Liver (tissue), 9 donors: Measurements from ENCODE around the gene CASZ1. TPM values are rescaled to one million over a fixed set of nuclear protein-coding genes. Genes with fewer than 3 reads are reported as not detected.

Experiments
- DNase-seq: peaks from one replicate; pipeline ENCODE4 v3.0.0-alpha.2; 2017; ENCODE audit warnings: low spot score
- H3K27ac ChIP-seq, 2 donors: one replicate each; pipeline ENCODE4 v1.7.0; 2013; ENCODE audit warnings: inconsistent platforms in 2 of 2, low read length in 2 of 2, control low read depth in 1 of 2, low read depth in 1 of 2, mild to moderate bottlenecking in 1 of 2
- H3K27me3 ChIP-seq, 4 donors: one replicate each; pipeline versions ENCODE4 v1.6.1 to v1.7.0; 2013; ENCODE audit warnings: low read length in 3 of 4, inconsistent platforms in 1 of 4, mild to moderate bottlenecking in 1 of 4, moderate library complexity in 1 of 4; ENCODE audit not compliant: control insufficient read depth in 4 of 4, insufficient read depth in 4 of 4
- H3K36me3 ChIP-seq, 4 donors: one replicate each; pipeline versions ENCODE4 v1.6.1 to v1.7.0; 2013; ENCODE audit warnings: low read length in 3 of 4, mild to moderate bottlenecking in 3 of 4, low read depth in 1 of 4, moderate library complexity in 1 of 4; ENCODE audit not compliant: control insufficient read depth in 4 of 4, insufficient read depth in 3 of 4
- H3K4me1 ChIP-seq, 4 donors: one replicate each; pipeline versions ENCODE4 v1.6.1 to v1.7.0; 2013; ENCODE audit warnings: low read length in 3 of 4, mild to moderate bottlenecking in 3 of 4, moderate library complexity in 1 of 4; ENCODE audit not compliant: control insufficient read depth in 4 of 4, insufficient read depth in 4 of 4
- H3K4me3 ChIP-seq, 3 donors: one replicate each; pipeline versions ENCODE4 v1.6.1 to v1.7.0; 2013; ENCODE audit warnings: low read length in 3 of 3, control low read depth in 1 of 3, low read depth in 1 of 3, mild to moderate bottlenecking in 1 of 3
- H3K9ac ChIP-seq, 2 donors: one replicate each; pipeline ENCODE4 v1.7.0; 2013; ENCODE audit warnings: low read length in 2 of 2, mild to moderate bottlenecking in 2 of 2, moderate library complexity in 2 of 2, control low read depth in 1 of 2, low read depth in 1 of 2
- H3K9me3 ChIP-seq, 4 donors: one replicate each; pipeline versions ENCODE4 v1.6.1 to v1.7.0; 2013; ENCODE audit warnings: low read length in 3 of 4; ENCODE audit not compliant: control insufficient read depth in 4 of 4
- FOXA2 ChIP-seq: IDR thresholded peaks from 2 replicates; pipeline ENCODE4 v1.6.1; 2016; ENCODE audit warnings: antibody characterized with exemption
- GABPA ChIP-seq, 2 donors: IDR thresholded peaks in 1 of 2; conservative IDR thresholded peaks in 1 of 2; 2 replicates each; pipeline ENCODE4 v1.6.1; 2016; ENCODE audit warnings: antibody characterized with exemption in 2 of 2, mild to moderate bottlenecking in 1 of 2, moderate library complexity in 1 of 2
- HNF4A ChIP-seq, 2 donors: conservative IDR thresholded peaks; 2 replicates each; pipeline ENCODE4 v1.6.1; 2016; ENCODE audit warnings: antibody characterized with exemption in 2 of 2, mild to moderate bottlenecking in 2 of 2
- MAX ChIP-seq: IDR thresholded peaks from 2 replicates; pipeline ENCODE4 v1.6.1; 2016; ENCODE audit warnings: antibody characterized with exemption
- NR2F2 ChIP-seq: IDR thresholded peaks from 2 replicates; pipeline ENCODE4 v1.6.1; 2016; ENCODE audit warnings: antibody characterized with exemption
- TAF1 ChIP-seq: conservative IDR thresholded peaks from 2 replicates; pipeline ENCODE4 v1.6.1; 2016; ENCODE audit warnings: antibody characterized with exemption, mild to moderate bottlenecking
- WGBS: extraction: QIAGEN DNeasy Blood & Tissue Kit; methylation state at CpG from one replicate; pipeline ENCODE4 v1.1.7; 2013; 5-methylcytosine and 5-hydroxymethylcytosine counted together
- polyA plus RNA-seq, 2 donors: library from polyadenylated mRNA; stranded (reverse) in 1 of 2; unstranded in 1 of 2; fragments of 200-250 nt in 1 of 2; fragments of >200 nt in 1 of 2; fragmentation: Nextera tagmentation in 1 of 2; extraction: Ambion mirVana in 1 of 2; gene quantifications; one replicate each; pipeline versions ENCODE4 v1.2.1 to v1.2.3, GENCODE V29; 2013 to 2015
- total RNA-seq, 2 donors: library from RNA; depleted of rRNA; stranded (reverse); fragments of >200 nt; gene quantifications; one replicate each; pipeline ENCODE4 v1.2.3, GENCODE V29; 2014
- TF ChIP-seq, protein P1 (sequence below): IDR thresholded peaks from 2 replicates; pipeline ENCODE4 v1.6.1; 2016; ENCODE audit warnings: antibody characterized with exemption
- TF ChIP-seq, protein P2 (sequence below): IDR thresholded peaks from 2 replicates; pipeline ENCODE4 v1.6.1; 2016; ENCODE audit warnings: antibody characterized with exemption
- donor health status: healthy.
- donor health status: healthy.
- donor health status: healthy.
- donor health status: healthy.
- donor health status: healthy.

The CASZ1 gene
- total and polyA plus RNA-seq, 4 donors, result 1.0 to 3.5 (median 1.9) TPM

GRCh38 chr1:10775763-10776162 is 20.7 kb downstream of the CASZ1 start:
- TF ChIP-seq MAX (no peak), TAF1 (no peak), GABPA (IDR thresholded peaks at IDR 0.05 in 1 of 2, conservative IDR thresholded peaks at IDR 0.05 in 1 of 2) (no peak), HNF4A (conservative IDR thresholded peaks at IDR 0.05) (no peak)
- TF ChIP-seq, protein P1, sequence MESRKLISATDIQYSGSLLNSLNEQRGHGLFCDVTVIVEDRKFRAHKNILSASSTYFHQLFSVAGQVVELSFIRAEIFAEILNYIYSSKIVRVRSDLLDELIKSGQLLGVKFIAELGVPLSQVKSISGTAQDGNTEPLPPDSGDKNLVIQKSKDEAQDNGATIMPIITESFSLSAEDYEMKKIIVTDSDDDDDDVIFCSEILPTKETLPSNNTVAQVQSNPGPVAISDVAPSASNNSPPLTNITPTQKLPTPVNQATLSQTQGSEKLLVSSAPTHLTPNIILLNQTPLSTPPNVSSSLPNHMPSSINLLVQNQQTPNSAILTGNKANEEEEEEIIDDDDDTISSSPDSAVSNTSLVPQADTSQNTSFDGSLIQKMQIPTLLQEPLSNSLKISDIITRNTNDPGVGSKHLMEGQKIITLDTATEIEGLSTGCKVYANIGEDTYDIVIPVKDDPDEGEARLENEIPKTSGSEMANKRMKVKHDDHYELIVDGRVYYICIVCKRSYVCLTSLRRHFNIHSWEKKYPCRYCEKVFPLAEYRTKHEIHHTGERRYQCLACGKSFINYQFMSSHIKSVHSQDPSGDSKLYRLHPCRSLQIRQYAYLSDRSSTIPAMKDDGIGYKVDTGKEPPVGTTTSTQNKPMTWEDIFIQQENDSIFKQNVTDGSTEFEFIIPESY, result no peak
- no peak overlapping the region for H3K9ac ChIP-seq
- no peaks in the 10 kb centered on the region for H3K9me3 ChIP-seq
- H3K27ac ChIP-seq, result no peak overlapping the region
- WGBS, result 89% methylated on average over 9 of the region's 9 CpGs
- peaks cover 0 to 7% (median 5%) of the 10 kb centered on the region in 4 donors for H3K4me1 ChIP-seq
- no peaks in the 10 kb centered on the region for H3K36me3 ChIP-seq
- no peak overlapping the region for H3K4me3 ChIP-seq
- no peaks in the 10 kb centered on the region for H3K27me3 ChIP-seq
- no peak for DNase-seq

GRCh38 chr1:10774615-10775310 is 21.7 kb downstream of the CASZ1 start:
- no peak for TF ChIP-seq HNF4A (conservative IDR thresholded peaks at IDR 0.05)
- H3K4me1 ChIP-seq, result peaks cover 0 to 7% (median 5%) of the 10 kb centered on the region in 4 donors
- no peaks in the 10 kb centered on the region for H3K9me3 ChIP-seq
- H3K27ac ChIP-seq, result no peak overlapping the region
- no peaks in the 10 kb centered on the region for H3K27me3 ChIP-seq
- no peak for DNase-seq
- WGBS, result 95% methylated on average over 17 of the region's 17 CpGs
- no peak overlapping the region for H3K9ac ChIP-seq
- H3K36me3 ChIP-seq, result no peaks in the 10 kb centered on the region
- H3K4me3 ChIP-seq, result no peak overlapping the region

DNA sequence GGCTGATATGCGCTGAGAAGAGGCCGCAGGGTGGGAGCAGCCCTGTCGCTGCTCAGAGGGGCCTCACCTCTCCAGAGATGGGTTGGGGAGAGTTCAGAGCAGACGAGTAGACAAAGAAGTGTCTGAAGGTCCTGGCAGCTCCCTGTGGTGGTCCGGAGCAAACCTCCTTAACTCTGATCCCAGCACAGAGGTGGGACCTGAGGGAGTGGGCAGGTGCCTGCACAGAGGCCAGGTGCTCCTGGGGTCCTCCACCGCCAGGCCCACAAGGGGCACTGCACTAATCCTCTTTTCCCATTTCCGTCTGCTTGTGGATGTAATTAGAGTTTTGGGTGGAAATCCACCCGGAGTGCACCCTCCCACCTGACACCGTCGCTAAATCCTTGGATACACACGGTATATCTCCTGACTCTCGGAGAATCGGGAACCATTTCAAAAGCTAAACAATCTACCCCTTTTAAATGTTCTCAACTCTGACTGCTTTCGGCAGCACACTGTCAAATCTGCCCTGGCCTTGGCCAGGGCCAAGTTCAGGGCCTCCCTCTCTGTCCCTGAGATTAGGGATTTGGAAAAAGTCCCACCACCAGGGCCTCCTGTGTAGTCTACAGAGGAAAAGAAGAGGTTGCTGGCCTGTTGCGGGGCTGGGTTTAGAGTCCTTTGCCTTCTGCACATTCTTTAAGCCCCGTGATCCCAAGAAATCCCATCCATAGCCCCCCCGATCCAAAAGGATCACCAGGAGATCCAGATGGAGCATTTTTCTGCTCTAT is 22.4 kb downstream of the CASZ1 start:
- Histone ChIP-seq H3K4me1 (peaks cover 0 to 7% (median 5%) of the 10 kb centered on the region in 4 donors), H3K9ac (no peak overlapping the region), H3K4me3 (no peak overlapping the region), H3K36me3 (no peaks in the 10 kb centered on the region), H3K27ac (no peak overlapping the region), H3K9me3 (no peaks in the 10 kb centered on the region), H3K27me3 (no peaks in the 10 kb centered on the region)
- TF ChIP-seq NR2F2, result no peak
- no peak for TF ChIP-seq FOXA2
- TF ChIP-seq, protein P2, sequence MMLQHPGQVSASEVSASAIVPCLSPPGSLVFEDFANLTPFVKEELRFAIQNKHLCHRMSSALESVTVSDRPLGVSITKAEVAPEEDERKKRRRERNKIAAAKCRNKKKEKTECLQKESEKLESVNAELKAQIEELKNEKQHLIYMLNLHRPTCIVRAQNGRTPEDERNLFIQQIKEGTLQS, result no peak
- TF ChIP-seq, protein P1, result no peak
- TF ChIP-seq TAF1, result no peak
- no peak for DNase-seq
- 85% methylated on average over 17 of the region's 17 CpGs for WGBS
